Ovary (tissue), 3 donors: ENCODE results near the gene SLX4.

ENCODE experiments used
- POLR2A ChIP-seq: fragments of 450-650 bp; IDR thresholded peaks from one replicate; pipeline ENCODE4 v1.6.1; 2017; ENCODE audit warnings: antibody characterized with exemption, mild to moderate bottlenecking, moderate library complexity
- TF ChIP-seq, protein P1 (sequence below), 3 donors: fragments of 450-650 bp in 2 of 3; fragments of 200-600 bp in 1 of 3; IDR thresholded peaks; one replicate each; pipeline versions ENCODE4 v1.5.1 to v1.8.0; 2016 to 2022; ENCODE audit warnings: antibody characterized with exemption in 3 of 3, mild to moderate bottlenecking in 1 of 3
- donor health status: DM: no; HTN: no; CAD: no.

DNA sequence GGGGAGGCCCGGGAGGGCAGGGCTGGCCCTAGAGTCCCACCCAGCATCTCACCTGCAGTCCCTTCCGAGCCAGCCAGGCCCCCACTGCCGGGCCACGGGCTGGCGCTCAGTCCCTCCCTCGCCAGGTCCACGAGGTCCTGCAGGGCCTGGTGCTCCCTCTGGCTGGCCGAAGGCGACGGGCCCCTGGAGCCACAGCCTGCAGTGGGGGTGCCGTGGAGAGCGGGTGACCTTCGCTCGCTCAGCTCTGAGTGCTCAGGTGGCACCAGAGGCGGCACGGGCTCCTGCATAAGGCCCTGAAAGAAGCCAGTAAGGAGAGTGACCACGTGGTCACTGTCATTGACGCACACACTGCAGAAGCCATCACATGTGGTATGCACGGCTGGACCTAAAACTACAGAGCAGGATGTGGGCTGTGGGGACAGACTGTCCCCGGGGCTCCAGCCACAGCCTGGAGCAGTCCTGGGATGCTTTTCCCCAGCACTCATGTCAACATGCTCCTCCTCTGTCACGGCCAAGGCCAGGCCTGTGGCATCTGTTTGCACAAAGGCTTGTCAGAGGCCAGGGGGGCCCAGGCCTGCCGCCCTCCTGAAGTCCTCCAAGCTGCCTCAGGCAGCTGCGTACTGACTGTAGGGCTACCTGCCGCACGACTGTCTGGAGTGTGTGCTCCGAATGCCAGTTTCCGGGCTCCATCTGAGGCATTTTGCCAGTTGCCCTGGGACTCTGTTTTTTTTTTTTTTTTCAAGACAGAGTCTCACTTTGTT lies 15.1 kb downstream of the SLX4 start:
- TF ChIP-seq, protein P1, sequence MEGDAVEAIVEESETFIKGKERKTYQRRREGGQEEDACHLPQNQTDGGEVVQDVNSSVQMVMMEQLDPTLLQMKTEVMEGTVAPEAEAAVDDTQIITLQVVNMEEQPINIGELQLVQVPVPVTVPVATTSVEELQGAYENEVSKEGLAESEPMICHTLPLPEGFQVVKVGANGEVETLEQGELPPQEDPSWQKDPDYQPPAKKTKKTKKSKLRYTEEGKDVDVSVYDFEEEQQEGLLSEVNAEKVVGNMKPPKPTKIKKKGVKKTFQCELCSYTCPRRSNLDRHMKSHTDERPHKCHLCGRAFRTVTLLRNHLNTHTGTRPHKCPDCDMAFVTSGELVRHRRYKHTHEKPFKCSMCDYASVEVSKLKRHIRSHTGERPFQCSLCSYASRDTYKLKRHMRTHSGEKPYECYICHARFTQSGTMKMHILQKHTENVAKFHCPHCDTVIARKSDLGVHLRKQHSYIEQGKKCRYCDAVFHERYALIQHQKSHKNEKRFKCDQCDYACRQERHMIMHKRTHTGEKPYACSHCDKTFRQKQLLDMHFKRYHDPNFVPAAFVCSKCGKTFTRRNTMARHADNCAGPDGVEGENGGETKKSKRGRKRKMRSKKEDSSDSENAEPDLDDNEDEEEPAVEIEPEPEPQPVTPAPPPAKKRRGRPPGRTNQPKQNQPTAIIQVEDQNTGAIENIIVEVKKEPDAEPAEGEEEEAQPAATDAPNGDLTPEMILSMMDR (IDR thresholded peaks at IDR 0.05): no peak
- TF ChIP-seq POLR2A: no peak
